ENCODE data around the gene RAB11A. TPM values are rescaled to one million over a fixed set of nuclear protein-coding genes. Genes with fewer than 3 reads are reported as not detected.

The RAB11A gene
- total RNA-seq, 2 experiments from 2014 or later: 98.5 to 102 TPM

GRCh38 chr15:65918945-65919344 is 49.7 kb downstream of the RAB11A start:
- ATAC-seq (ENCODE audit: poor library complexity) (no peak), DNase-seq (no peak)
- no peaks in the 10 kb centered on the region for H3K9me3 ChIP-seq (ENCODE audit: control insufficient read depth in 1 of 2, insufficient read depth in 1 of 2, low read length in 2 of 2)
- H3K4me1 Mint-ChIP-seq (ENCODE audit: low read depth): peaks cover 6% of the 10 kb centered on the region
- no peak overlapping the region for H3K27ac Mint-ChIP-seq
- intact Hi-C loops (cut with DNase I, micrococcal nuclease): no loop called here
- H3K4me3 Mint-ChIP-seq: no peak overlapping the region
- H3K36me3 Mint-ChIP-seq (ENCODE audit: low read depth): no peaks in the 10 kb centered on the region
- no peak for TF ChIP-seq CTCF (IDR thresholded peaks at IDR 0.05)
- H3K36me3 ChIP-seq (ENCODE audit: insufficient read depth, low read length): peaks cover 3% of the 10 kb centered on the region
- POLR2A ChIA-PET: no interaction called here
- H3K4me1 ChIP-seq (ENCODE audit: insufficient read depth, low read length): peaks cover 13% of the 10 kb centered on the region
- H3K9me3 Mint-ChIP-seq: no peaks in the 10 kb centered on the region
- CTCF ChIA-PET: no interaction called here
- H3K27ac ChIP-seq (ENCODE audit: low read depth in 1 of 2, low read length in 2 of 2): no peak overlapping the region
- no peak overlapping the region for H3K4me3 ChIP-seq (ENCODE audit: low read length)
- H3K27me3 ChIP-seq (ENCODE audit: control insufficient read depth in 1 of 2, insufficient read depth in 2 of 2, low read length in 2 of 2): no peaks in the 10 kb centered on the region
- H3K27me3 Mint-ChIP-seq: no peaks in the 10 kb centered on the region

- DNase-seq (no peak), ATAC-seq (ENCODE audit: poor library complexity) (no peak)
- Mint-ChIP-seq H3K36me3 (ENCODE audit: low read depth) (no peaks in the 10 kb centered on the region), H3K9me3 (no peaks in the 10 kb centered on the region), H3K27ac (no peak overlapping the region), H3K4me3 (no peak overlapping the region), H3K4me1 (ENCODE audit: low read depth) (peaks cover 6% of the 10 kb centered on the region), H3K27me3 (no peaks in the 10 kb centered on the region)
- no peak for TF ChIP-seq CTCF (IDR thresholded peaks at IDR 0.05)
- Histone ChIP-seq H3K4me3 (ENCODE audit: low read length) (no peak overlapping the region), H3K27me3 (ENCODE audit: control insufficient read depth in 1 of 2, insufficient read depth in 2 of 2, low read length in 2 of 2) (no peaks in the 10 kb centered on the region), H3K27ac (ENCODE audit: low read depth in 1 of 2, low read length in 2 of 2) (no peak overlapping the region), H3K9me3 (ENCODE audit: control insufficient read depth in 1 of 2, insufficient read depth in 1 of 2, low read length in 2 of 2) (no peaks in the 10 kb centered on the region), H3K36me3 (ENCODE audit: insufficient read depth, low read length) (peaks cover 3% of the 10 kb centered on the region), H3K4me1 (ENCODE audit: insufficient read depth, low read length) (peaks cover 13% of the 10 kb centered on the region)
- POLR2A ChIA-PET: no interaction called here
- intact Hi-C loops (cut with DNase I, micrococcal nuclease): no loop called here
- CTCF ChIA-PET: no interaction called here
Observed at GRCh38 chr15:65919353-65919752, 50.1 kb downstream of the RAB11A start.

GRCh38 chr15:65920121-65920520 is 50.8 kb downstream of the RAB11A start:
- TF ChIP-seq CTCF (IDR thresholded peaks at IDR 0.05): no peak
- no peak for DNase-seq
- no peaks in the 10 kb centered on the region for H3K9me3 Mint-ChIP-seq
- ChIA-PET POLR2A (no interaction called here), CTCF (no interaction called here)
- H3K4me3 Mint-ChIP-seq: no peak overlapping the region
- peaks cover 13% of the 10 kb centered on the region for H3K4me1 ChIP-seq (ENCODE audit: insufficient read depth, low read length)
- H3K27me3 ChIP-seq (ENCODE audit: control insufficient read depth in 1 of 2, insufficient read depth in 2 of 2, low read length in 2 of 2): no peaks in the 10 kb centered on the region
- ATAC-seq (ENCODE audit: poor library complexity): no peak
- no peak overlapping the region for H3K27ac ChIP-seq (ENCODE audit: low read depth in 1 of 2, low read length in 2 of 2)
- H3K4me3 ChIP-seq (ENCODE audit: low read length): no peak overlapping the region
- H3K27ac Mint-ChIP-seq: no peak overlapping the region
- H3K27me3 Mint-ChIP-seq: no peaks in the 10 kb centered on the region
- H3K4me1 Mint-ChIP-seq (ENCODE audit: low read depth): peaks cover 6% of the 10 kb centered on the region
- H3K9me3 ChIP-seq (ENCODE audit: control insufficient read depth in 1 of 2, insufficient read depth in 1 of 2, low read length in 2 of 2): no peaks in the 10 kb centered on the region
- H3K36me3 Mint-ChIP-seq (ENCODE audit: low read depth): no peaks in the 10 kb centered on the region
- intact Hi-C loops (cut with DNase I, micrococcal nuclease): no loop called here
- H3K36me3 ChIP-seq (ENCODE audit: insufficient read depth, low read length): peaks cover 3% of the 10 kb centered on the region

Data from CD4-positive, alpha-beta T cell (primary cell).